ENCODE measurements around the gene SERPING1.
A peak's percentile ranks its signal among the peaks of the same experiment; 100 is the strongest.

SERPING1 gene

DNA sequence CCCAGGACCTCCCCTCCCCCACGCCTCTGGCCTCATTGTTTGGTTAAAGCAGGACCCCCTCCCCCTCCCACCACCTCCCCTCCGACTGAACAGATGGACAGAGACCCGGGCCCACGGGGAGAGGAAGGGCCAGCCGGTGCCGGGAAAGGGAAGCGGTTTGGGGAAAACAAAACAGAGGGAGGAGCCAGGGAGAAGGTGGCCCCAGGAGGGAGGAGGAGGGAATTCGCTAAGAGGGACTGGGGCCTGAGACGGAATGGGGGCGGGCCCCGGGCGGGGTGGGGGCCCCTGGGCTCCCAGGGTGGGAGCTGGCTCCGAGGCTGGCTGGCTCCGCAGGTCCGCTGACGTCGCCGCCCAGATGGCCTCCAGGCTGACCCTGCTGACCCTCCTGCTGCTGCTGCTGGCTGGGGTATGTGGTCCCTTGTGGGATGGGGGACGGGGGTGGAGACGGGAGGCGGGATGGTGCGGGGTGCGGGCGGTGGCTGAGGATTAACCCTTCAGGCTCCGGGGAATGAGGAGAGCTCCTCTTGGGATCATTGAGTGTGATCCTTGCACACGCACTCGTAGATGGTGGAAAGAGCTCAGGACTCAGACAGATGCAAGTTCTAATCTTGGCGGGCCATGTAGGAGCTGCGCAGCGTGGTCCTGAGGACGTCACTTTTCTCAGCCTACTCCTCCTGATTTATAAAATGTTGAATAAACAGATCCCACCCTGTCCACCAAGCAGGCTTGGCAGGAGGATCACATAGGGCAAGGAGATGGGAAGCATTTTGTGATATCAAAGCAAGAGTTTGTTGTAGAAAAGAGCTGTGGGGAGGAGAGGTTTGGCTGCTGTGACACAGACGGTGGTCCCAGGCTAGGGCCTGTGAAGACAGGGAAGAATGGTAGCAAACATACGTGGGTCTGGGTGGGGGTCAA lies 688 bp downstream of the SERPING1 start:
- peak; percentile 90 for DNase-seq

- no peak for DNase-seq
These were observed 1.3 kb downstream of the SERPING1 start for GRCh38 chr11:57598831-57599155.

DNA sequence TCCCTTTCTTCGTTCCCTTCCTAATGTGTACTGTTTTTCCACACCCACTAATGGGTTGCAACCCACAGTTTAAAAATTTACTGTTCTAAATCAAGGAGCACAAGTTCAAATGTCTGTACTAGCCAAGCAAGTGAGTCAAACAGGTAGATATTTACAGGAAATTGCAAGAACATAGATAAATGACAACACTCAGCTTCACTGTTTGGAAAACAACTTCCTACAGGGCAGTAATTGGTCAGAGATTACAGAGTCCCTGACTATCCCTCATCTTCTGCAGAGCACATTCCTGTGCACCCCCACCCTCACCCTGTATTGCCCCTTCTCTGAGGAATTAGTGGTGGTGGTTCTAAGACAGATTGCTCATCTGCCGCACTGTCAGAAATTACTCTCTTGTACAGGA lies 1.9 kb downstream of the SERPING1 start:
- DNase-seq, result no peak

DNA sequence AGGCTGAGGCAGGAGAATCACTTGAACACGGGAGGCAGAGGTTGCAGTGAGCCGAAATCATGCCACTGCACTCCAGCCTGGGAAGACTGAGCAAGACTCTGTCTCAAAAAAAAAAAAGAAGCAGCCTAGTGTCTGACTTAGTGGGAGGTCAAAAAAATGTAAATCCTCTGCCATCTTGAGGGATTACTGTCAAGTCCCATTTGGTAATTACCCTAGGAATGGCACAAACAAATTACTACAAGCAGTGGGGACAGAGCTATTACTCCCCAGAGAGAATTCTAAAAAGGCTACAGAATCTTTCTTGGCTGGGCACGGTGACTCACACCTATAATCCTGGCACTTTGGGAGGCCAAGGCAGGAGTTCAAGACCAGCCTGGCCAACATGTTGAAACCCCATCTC lies 3.8 kb downstream of the SERPING1 start:
- no peak for DNase-seq

GRCh38 chr11:57604296-57605027 lies 7.0 kb downstream of the SERPING1 start:
- no peak for DNase-seq

DNA sequence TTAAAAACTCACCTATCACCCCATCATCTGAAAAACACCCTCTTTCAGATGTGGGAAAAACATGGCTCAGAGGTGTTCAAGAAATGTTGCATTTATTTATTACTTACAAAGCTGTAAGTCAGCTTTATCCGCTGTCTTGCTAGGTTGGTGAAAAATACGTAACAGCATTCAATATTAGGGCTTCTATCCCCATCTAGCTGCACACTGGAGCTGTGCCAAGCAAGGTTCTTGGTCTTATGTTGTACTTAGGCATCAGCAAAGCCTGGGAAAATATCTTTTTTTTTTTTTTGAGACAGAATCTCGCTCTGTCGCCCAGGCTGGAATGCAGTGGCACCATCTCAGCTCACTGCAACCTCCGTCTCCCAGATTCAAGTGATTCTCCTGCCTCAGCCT lies 7.5 kb downstream of the SERPING1 start:
- DNase-seq, result no peak

DNA sequence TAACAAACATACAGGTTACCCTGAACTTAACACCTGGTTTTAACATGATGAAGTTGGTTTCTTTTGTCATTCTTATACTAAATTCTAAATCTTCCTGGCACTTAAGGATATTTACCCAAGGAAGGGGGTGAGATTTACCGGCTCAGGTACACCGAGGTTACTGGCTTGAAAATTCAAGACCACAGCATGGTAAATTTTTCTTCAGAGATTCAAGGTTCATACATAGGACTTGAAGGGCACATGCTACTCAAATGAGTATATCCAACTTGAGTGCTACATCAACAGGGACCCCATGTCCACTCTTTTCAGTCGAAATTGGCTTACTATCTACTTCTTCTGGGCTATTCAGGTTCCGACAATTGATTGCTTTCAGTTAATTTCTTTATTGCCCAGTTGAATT lies 12.7 kb downstream of the SERPING1 start:
- DNase-seq, result no peak

DNA sequence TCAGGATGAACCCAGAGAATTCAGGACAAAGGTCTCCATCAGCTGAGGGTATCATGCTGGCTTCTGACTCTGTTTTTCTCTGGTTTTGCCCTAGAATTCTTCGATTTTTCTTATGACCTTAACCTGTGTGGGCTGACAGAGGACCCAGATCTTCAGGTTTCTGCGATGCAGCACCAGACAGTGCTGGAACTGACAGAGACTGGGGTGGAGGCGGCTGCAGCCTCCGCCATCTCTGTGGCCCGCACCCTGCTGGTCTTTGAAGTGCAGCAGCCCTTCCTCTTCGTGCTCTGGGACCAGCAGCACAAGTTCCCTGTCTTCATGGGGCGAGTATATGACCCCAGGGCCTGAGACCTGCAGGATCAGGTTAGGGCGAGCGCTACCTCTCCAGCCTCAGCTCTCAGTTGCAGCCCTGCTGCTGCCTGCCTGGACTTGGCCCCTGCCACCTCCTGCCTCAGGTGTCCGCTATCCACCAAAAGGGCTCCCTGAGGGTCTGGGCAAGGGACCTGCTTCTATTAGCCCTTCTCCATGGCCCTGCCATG lies 16.8 kb downstream of the SERPING1 start:
- no peak for DNase-seq

DNA sequence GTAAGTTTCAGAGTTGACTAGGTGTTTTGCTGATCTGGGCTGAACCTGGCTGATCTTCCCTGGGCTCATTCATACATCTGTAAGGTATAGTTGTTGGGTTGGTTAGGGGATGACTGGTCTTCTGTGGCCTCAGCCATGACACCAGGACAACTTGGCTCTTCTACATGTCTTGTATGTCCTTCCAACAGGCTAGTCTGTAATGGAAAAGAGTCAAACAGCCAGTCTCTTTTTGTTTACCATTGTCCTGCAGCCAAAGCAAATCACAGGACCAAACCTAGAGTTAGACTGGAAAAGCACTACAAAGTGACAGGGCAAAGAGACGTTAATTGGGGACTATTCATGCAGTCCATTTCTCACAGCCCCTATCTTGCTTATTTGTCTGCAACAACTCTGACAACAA lies 17.8 kb downstream of the SERPING1 start:
- DNase-seq, result no peak

DNA sequence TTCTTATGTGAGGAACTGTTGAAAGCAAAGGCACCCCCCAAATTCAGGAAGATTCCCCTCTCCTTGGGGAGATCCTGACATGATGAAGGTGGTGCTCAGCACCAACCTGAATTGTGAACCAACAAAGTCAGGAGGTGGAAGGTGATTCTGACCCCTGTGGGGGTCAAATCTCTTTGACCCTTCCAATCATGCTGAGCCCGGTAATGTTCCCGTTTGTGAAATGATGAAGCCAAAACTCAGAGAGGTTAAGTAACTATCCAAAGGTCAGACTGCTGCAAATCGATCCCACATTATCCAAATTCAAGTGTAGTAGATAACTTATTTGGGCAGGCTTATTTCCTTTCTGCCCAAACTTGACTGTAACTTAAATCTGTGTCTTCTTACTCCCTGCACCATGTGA lies 19.1 kb downstream of the SERPING1 start:
- no peak for DNase-seq

DNA sequence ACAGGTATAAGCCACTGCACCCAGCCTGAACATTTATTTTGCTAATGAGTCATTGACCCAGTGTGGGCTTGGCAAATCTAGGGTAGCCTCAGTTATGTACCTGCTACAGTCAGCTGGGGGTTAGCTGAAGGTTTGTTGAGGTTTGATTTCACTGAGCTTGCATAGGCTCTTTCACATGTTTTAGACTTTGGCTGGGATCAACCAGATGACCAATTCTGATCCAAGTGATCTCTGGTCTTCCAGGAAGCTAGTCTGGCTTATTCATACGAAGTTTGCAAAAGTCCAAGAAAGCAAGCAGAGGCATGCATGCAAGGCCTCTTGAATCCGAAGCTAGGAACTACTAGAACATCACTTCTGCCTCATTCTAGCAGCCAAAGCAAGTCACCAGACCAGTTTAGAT lies 21.0 kb downstream of the SERPING1 start:
- DNase-seq, result no peak

DNA sequence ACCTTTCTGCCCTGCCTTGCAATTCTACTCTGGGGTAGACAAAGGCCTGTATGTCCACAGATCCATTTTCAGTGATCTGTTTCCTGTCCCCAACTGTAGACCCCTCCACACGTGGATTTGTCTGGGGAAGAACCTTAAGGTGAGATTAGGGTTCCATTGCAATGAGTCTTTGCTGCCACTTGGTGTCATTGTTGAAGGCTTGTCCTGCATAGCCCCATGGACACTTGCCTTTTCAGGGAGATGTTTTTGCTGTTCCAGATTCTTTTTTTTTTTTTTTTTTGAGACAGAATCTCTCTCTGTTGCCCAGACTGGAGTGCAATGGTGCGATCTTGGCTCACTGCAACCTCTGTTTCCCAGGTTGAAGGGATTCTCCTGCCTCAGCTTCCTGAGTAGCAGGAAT lies 21.8 kb downstream of the SERPING1 start:
- no peak for DNase-seq

- no peak for DNase-seq
These were observed 23.0 kb downstream of the SERPING1 start for GRCh38 chr11:57620467-57620866.

- DNase-seq, result no peak
These were observed 24.8 kb downstream of the SERPING1 start for GRCh38 chr11:57622263-57622662.

GRCh38 chr11:57624864-57625263 lies 27.4 kb downstream of the SERPING1 start:
- no peak for DNase-seq

DNA sequence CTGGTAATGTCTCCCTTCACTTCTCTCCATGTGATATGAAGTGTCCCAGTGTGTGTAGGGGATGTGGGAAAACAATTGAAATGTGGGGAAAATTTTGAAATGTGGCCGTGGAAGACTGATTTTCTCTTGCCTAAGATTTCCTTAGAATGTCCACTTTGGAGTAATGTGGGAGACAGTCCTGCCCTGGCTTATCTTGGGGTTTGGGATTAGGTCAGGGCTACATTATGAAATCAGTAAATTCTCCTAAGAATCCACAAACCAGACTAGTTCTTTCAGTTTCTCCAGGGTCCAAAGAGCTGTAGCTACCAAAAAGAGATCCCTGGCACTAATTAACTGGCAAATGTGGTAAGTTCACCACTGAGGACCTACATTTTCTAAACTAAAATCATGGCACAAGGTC lies 29.4 kb downstream of the SERPING1 start:
- DNase-seq, result no peak

- DNase-seq, result no peak
These were observed 32.7 kb downstream of the SERPING1 start for GRCh38 chr11:57630171-57630570.

DNA sequence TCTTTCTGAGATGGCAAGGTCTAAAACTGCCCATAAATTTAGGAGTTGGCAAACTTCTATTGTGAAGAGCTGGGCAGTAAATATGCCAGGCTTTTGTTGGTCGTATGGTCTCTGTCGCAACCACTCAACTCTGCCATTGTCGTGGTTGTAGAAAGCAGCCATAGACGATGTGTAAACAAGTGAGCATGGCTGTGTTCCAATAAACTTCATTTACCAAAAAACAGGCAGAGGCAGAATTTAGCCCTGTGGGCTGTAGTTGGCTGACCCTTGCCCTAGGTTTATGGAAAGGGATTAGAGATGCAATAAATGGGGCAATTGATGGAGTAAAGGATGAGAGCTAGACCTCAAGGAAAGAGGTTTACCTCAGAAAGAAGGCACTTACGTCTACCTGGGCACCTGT lies 34.6 kb downstream of the SERPING1 start:
- DNase-seq, result no peak

DNA sequence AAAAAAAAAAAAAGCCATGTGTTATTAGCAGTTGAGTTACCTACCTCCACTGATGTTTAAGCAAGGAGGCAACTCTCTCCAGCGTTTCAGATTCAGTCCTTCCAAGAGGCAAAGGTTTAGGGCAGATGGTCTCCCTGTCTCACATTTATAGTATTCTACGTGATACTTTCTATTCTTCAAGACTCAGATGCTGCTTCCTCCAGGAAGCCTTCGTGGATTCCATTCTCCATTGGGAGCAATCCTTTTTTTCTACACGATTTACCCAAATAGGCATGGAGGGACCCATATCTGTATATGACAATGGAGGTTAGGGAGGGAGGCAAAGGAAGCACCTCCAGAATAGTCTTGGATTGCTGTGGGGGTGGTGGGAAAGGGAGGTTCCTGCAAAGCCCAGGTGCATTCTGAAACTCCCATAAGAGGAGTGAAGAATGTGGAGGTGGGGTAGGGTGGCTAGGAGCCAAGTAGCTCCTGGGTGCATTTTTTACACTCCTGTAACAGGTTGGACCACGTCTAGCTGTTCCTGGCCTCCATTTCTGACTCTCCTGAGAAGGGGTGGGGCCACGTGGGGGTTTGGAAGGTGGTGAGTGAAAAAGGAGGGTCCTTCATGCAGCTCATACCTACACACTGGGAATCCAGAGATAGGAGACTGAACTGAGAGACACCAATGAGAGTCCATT lies 36.0 kb downstream of the SERPING1 start:
- no peak for DNase-seq

DNA sequence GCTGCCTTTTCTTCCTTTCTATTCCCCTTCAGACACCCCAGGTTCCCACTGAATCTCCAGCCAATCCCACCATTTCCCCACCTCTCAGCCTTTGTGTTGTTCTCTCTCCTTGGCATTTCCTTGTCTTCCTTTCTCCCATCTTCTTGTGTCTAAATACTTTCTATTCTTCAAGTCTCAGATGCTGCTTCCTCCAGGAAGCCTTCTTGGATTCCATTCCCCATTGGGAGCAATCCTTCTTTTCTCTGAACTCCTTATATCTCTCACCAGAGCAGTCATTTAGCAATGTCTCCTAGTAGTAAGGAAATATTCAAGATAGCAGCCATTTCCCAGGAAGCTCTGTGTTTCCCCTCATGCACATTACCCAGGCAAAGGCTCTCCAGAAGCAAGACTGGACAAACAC lies 36.8 kb downstream of the SERPING1 start:
- DNase-seq, result no peak

DNA sequence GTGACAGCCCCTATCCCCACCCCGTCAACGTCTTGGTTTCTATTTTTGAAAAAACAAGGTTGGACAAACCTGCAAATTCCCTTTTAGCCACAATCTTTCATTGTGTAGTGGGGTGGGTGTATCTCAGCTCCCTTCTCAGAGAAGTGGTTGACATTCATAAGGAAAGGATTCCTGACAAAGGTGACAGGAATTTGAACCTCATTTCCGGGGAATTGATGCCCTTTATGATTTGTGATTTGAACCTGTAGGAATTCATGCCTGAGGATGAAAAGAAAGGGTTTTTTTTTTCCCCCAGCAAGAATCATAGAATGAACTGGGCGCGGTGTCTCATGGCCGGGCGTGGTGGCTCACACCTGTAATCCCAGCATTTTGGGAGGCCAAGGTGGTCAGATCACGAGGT lies 37.8 kb downstream of the SERPING1 start:
- DNase-seq, result no peak

DNA sequence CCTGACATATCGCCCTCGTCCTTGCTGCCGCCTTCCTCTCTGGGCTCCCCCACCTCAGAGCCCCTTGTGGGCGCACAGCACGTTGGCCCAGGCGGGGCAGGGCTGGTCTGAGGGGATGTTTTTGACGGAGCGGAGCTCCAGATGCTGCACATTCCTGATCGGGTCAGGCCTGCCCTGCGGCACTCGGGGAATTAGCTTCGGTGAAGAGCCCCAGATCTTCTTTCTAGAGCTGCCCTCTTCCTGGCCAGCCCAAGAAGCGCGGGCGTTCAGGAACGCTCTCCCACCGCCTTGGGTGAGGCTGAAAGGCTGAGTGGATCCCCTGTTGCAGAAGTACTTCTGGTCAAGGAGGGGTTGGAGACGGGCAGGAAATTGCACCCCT lies 40.1 kb downstream of the SERPING1 start:
- DNase-seq, result no peak

DNA sequence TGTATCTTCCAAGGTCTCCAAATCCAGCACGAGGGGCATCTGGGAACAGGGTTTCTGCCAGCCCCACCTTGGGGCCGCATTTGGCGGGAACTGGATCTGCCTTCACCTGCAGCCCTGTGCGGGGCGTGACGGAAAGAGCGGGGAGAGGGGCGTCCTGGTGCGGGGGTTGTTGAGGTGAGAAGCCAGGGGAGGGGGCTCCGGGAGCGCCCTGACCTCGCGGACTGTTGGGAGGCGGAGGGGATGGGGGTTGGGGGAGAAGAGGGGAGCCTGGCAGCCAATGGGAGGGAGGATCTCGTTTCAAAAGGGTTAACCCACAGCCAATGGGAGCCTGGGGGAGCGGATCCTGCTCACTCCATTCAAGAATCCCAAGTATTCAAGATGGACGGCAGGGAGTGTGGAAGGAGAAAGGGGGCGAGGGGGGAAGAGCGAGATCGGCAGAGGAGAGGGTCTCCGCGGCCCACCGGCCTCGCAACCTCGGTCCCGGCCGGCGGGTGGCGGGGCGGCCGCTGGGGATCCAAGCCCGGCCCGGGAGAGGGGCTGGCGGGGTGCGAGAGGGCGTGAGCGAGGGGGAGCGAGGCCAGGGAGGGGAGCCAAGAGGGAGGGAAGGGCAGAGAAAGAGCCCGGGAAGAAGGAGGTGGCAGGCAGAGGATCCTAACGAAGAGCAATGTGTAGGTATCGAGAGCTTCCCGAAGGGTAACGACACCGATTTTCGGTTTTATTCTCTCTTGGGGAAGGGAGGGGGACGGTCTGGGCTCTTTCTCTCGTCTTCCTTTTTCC lies 40.7 kb downstream of the SERPING1 start:
- DNase-seq, result peak; percentile 93
